Keratinocyte (primary cell): Measurements from ENCODE around the gene N4BP3. TPM values are rescaled to one million over a fixed set of nuclear protein-coding genes. Genes with fewer than 3 reads are reported as not detected.

Source experiments
- DNase-seq: peaks from one replicate; pipeline ENCODE4 v3.0.0-alpha.2; 2011; ENCODE audit warnings: low read depth, missing footprints, low spot score
- FAIRE-seq: peaks from 2 replicates; lab custom pipeline; 2011; peaks lifted over from hg19 to GRCh38; lab: Jason Lieb, UNC
- H2AFZ ChIP-seq: 2 replicates; pipeline ENCODE4 v1.6.0; 2012; ENCODE audit warnings: low read length, control low read depth, inconsistent platforms; ENCODE audit not compliant: control insufficient read depth
- H3K27ac ChIP-seq: 2 replicates; pipeline ENCODE4 v1.5.1; 2011; ENCODE audit warnings: low read length; ENCODE audit not compliant: control insufficient read depth, insufficient read depth
- H3K27me3 ChIP-seq: 3 replicates; pipeline ENCODE4 v1.6.0; 2011; ENCODE audit warnings: low read length; ENCODE audit not compliant: control insufficient read depth, insufficient read depth; ENCODE audit errors: extremely low read depth
- H3K36me3 ChIP-seq, 2 experiments: 2 replicates in 1 of 2; 3 replicates in 1 of 2; pipeline ENCODE4 v1.5.1; 2011; ENCODE audit warnings: low read length in 2 of 2, mild to moderate bottlenecking in 1 of 2; ENCODE audit not compliant: control insufficient read depth in 2 of 2, insufficient read depth in 2 of 2; ENCODE audit errors: extremely low read depth in 1 of 2
- H3K4me1 ChIP-seq: 3 replicates; pipeline ENCODE4 v1.5.1; 2011; ENCODE audit warnings: low read length; ENCODE audit not compliant: control insufficient read depth, insufficient read depth; ENCODE audit errors: extremely low read depth
- H3K4me2 ChIP-seq: 3 replicates; pipeline ENCODE4 v1.6.0; 2011; ENCODE audit warnings: low read depth, low read length; ENCODE audit not compliant: control insufficient read depth, insufficient read depth; ENCODE audit errors: extremely low read depth
- H3K4me3 ChIP-seq, 3 experiments: fragments of 200-600 bp in 1 of 3; sonication (generic) in 1 of 3; 2 replicates in 2 of 3; 3 replicates in 1 of 3; pipeline ENCODE4 v1.5.1; 2011 to 2016; ENCODE audit warnings: low read length in 3 of 3, mild to moderate bottlenecking in 3 of 3, control low read depth in 2 of 3, inconsistent platforms in 1 of 3, low read depth in 1 of 3, mixed read lengths in 1 of 3, mixed run types in 1 of 3, moderate library complexity in 1 of 3; ENCODE audit not compliant: control insufficient read depth in 2 of 3, insufficient read depth in 2 of 3; ENCODE audit errors: extremely low read depth in 1 of 3
- H3K79me2 ChIP-seq: 2 replicates; pipeline ENCODE4 v1.6.0; 2012; ENCODE audit warnings: low read length; ENCODE audit not compliant: control insufficient read depth, insufficient read depth
- H3K9ac ChIP-seq: 3 replicates; pipeline ENCODE4 v1.6.0; 2011; ENCODE audit warnings: low read length; ENCODE audit not compliant: control insufficient read depth, insufficient read depth; ENCODE audit errors: extremely low read depth
- H3K9me1 ChIP-seq: 3 replicates; pipeline ENCODE4 v1.6.0; 2011; ENCODE audit warnings: low read length; ENCODE audit not compliant: control insufficient read depth, insufficient read depth; ENCODE audit errors: extremely low read depth
- H3K9me3 ChIP-seq: 2 replicates; pipeline ENCODE4 v1.5.1; 2012; ENCODE audit warnings: low read depth, low read length; ENCODE audit not compliant: control insufficient read depth
- H4K20me1 ChIP-seq: 3 replicates; pipeline ENCODE4 v1.6.0; 2011; ENCODE audit warnings: low read length; ENCODE audit not compliant: control insufficient read depth, insufficient read depth; ENCODE audit errors: extremely low read depth
- CTCF ChIP-seq, 3 experiments: IDR thresholded peaks in 1 of 3; conservative IDR thresholded peaks in 1 of 3; optimal IDR thresholded peaks in 1 of 3; 2 replicates in 2 of 3; 3 replicates in 1 of 3; pipeline versions ENCODE3 to v1.5.1; 2011; ENCODE audit warnings: low read length in 3 of 3, mild to moderate bottlenecking in 3 of 3, moderate library complexity in 2 of 3, control low read depth in 1 of 3, inconsistent platforms in 1 of 3; ENCODE audit not compliant: insufficient read depth in 2 of 3; ENCODE audit errors: extremely low read depth in 1 of 3
- EZH2 ChIP-seq: IDR thresholded peaks from one replicate; pipeline ENCODE4 v1.6.1; 2012; ENCODE audit warnings: inconsistent platforms, mild to moderate bottlenecking, low read length, moderate library complexity
- dilution Hi-C: fragments of 300-500 bp; cut with MboI; formaldehyde crosslinking; loops from one replicate; pipeline ENCODE4 v1.7.0; 2020; ENCODE audit warnings: low sequenced_read_pairs; ENCODE audit not compliant: extremely low pct_ligation_motif_present
- polyA plus RNA-seq, 5 experiments: library from polyadenylated mRNA; depleted of rRNA in 3 of 5; stranded (reverse) in 3 of 5; stranded (forward) in 1 of 5; unstranded in 1 of 5; fragments of >200 nt; gene quantifications; 1 replicate in 1 of 5; 2 replicates in 3 of 5; 3 replicates in 1 of 5; pipeline versions ENCODE4 v1.2.1 to v1.2.3, GENCODE V29; 2011 to 2012; ENCODE audit warnings: missing spikeins in 2 of 5, low read depth in 1 of 5, low replicate concordance in 1 of 5

The N4BP3 gene
- polyA plus RNA-seq, 1 donor (not counting 4 experiments of a cell fraction or from before 2014, with no cell fraction given), result 1.0 TPM

DNA sequence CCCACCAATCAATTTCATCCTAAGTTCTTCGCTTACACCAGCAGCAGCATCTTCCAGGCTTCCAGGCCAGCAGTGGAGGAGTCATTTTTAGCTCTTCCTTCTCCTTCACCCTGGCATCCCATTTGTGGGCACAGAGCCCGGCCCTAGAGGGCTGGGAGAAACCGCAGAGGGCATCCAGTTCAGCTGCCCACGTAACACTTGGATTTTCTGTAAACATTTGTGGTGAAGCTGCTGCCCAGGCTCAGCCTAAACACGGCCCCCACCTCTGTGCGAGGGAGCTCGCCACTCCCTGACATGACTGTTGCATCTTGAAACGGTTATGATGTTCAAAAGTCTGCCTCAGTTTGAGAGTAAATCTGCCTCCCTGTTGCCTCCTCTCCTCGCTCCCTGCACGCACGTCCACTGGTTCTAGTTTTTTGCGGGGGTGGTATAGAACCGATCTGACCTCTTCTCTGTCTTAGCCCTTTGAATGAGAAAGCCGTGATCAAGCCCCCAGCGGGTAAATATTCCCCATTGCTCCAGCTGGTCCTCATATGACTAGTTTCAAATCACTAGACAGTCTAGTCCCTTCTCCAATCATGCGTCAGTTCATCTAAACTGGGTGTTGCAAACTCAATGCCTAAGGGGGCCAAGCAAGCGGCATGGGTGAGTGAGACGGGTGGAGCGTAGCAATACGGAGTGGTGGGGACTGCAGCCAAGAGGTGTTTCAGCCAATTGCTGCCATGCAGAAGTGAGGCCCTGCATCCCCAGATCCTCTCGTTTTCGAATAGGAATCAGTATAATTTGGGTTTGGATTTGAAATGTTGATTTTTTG lies 34.9 kb upstream of the N4BP3 start:
- Histone ChIP-seq H3K79me2 (no peaks in the 10 kb centered on the region), H3K9me1 (no peaks in the 10 kb centered on the region), H3K4me1 (peaks cover 3% of the 10 kb centered on the region), H4K20me1 (no peaks in the 10 kb centered on the region), H3K9me3 (no peaks in the 10 kb centered on the region), H3K27ac (no peak overlapping the region), H3K4me3 (no peak overlapping the region), H2AFZ (no peak overlapping the region), H3K27me3 (no peaks in the 10 kb centered on the region), H3K9ac (no peak overlapping the region), H3K4me2 (no peak overlapping the region), H3K36me3 (no peaks in the 10 kb centered on the region)
- FAIRE-seq (no peak), DNase-seq (no peak)
- TF ChIP-seq CTCF (optimal IDR thresholded peaks at IDR 0.05 in 1 of 3, IDR thresholded peaks at IDR 0.05 in 1 of 3, conservative IDR thresholded peaks at IDR 0.05 in 1 of 3; ENCODE audit: extremely low read depth in 1 of 3, insufficient read depth in 2 of 3, low read length in 3 of 3) (no peak), EZH2 (no peak)
- dilution Hi-C loops, result no loop called here

GRCh38 chr5:178080056-178080455 lies 33.3 kb upstream of the N4BP3 start:
- dilution Hi-C loops, result no loop called here
- no peaks in the 10 kb centered on the region for H3K9me1 ChIP-seq
- TF ChIP-seq CTCF (optimal IDR thresholded peaks at IDR 0.05 in 1 of 3, IDR thresholded peaks at IDR 0.05 in 1 of 3, conservative IDR thresholded peaks at IDR 0.05 in 1 of 3; ENCODE audit: extremely low read depth in 1 of 3, insufficient read depth in 2 of 3, low read length in 3 of 3), result no peak
- TF ChIP-seq EZH2, result no peak
- H3K27ac ChIP-seq, result no peak overlapping the region
- no peak overlapping the region for H2AFZ ChIP-seq
- peaks cover 3% of the 10 kb centered on the region for H3K4me1 ChIP-seq
- DNase-seq, result no peak
- FAIRE-seq, result no peak
- H3K79me2 ChIP-seq, result no peaks in the 10 kb centered on the region
- no peaks in the 10 kb centered on the region for H3K27me3 ChIP-seq
- no peak overlapping the region for H3K4me2 ChIP-seq
- H4K20me1 ChIP-seq, result no peaks in the 10 kb centered on the region
- H3K36me3 ChIP-seq, result no peaks in the 10 kb centered on the region
- H3K4me3 ChIP-seq, result no peak overlapping the region
- no peak overlapping the region for H3K9ac ChIP-seq
- H3K9me3 ChIP-seq, result no peaks in the 10 kb centered on the region
